Nephron (organoid): Measurements from ENCODE around the gene PRDM16.

ENCODE experiments used
- H3K27ac Mint-ChIP-seq, 3 experiments: 2 replicates each; pipeline ENCODE4 v1.8.0; 2020; ENCODE audit warnings: mixed read lengths in 3 of 3, mild to moderate bottlenecking in 2 of 3, moderate library complexity in 1 of 3
- H3K27me3 Mint-ChIP-seq: 2 replicates; pipeline ENCODE4 v1.8.0; 2021; ENCODE audit warnings: low read depth, mild to moderate bottlenecking, moderate library complexity, mixed read lengths
- H3K36me3 Mint-ChIP-seq: 2 replicates; pipeline ENCODE4 v1.8.0; 2020; ENCODE audit warnings: low read depth, mixed read lengths
- H3K4me1 Mint-ChIP-seq: 2 replicates; pipeline ENCODE4 v1.8.0; 2020; ENCODE audit warnings: mixed read lengths
- H3K4me3 Mint-ChIP-seq, 3 experiments: 2 replicates each; pipeline ENCODE4 v1.8.0; 2020; ENCODE audit warnings: mild to moderate bottlenecking in 3 of 3, mixed read lengths in 3 of 3, moderate library complexity in 2 of 3
- H3K9me3 Mint-ChIP-seq: 2 replicates; pipeline ENCODE4 v1.8.0; 2020; ENCODE audit warnings: mixed read lengths
- TF ChIP-seq, protein P1 (sequence below), 3 experiments: fragments of 200-600 bp; sonication (generic); IDR thresholded peaks; one replicate each; pipeline ENCODE4 v1.5.0; 2021; ENCODE audit warnings: antibody characterized with exemption in 3 of 3; ENCODE audit not compliant: unreplicated experiment in 3 of 3

PRDM16 gene

DNA sequence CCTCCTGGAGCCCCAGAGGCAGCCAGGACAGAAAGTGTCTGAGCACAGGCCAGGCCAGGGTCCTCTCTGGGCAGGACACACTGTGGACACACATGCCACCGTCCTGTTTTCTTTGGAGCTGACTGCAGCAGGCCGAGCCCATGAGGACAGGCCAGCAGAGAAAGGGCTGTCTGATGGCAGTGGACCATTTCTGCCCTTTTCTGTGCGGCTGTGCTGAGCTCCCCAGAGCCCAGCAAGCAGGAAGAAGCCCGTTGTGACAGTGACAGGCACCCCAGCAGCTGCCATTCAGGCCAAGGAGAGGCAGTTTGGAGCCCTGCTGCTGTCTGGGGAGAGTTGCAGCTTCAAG, 269.7 kb downstream of the PRDM16 start:
- H3K27ac Mint-ChIP-seq = no peak overlapping the region
- H3K4me1 Mint-ChIP-seq = peaks cover 5% of the 10 kb centered on the region
- peaks cover 15% of the 10 kb centered on the region for H3K9me3 Mint-ChIP-seq

DNA sequence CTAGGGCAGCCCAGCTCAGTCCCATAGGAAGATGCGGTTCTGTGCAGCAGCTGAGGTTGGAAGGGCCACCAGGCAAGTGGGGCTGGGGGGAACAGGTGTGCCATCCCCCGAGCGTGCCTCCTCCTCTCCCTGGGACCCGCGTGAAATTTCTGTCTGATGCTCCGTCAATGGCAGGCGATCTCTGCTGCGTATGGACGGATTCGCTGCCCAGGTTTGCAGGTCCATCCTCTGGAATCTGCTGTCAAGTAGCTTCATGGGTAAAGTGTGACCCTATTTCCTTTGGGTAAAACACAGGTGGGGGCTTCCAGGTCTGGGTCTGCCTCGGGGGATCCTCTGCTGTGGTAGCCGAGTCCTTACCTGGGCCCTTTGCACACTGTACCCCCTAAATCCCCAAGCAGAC, 270.9 kb downstream of the PRDM16 start:
- Mint-ChIP-seq H3K27ac (no peak overlapping the region), H3K27me3 (peaks cover 26% of the 10 kb centered on the region), H3K9me3 (peaks cover 26% of the 10 kb centered on the region), H3K4me1 (no peaks in the 10 kb centered on the region), H3K36me3 (peaks cover 15% of the 10 kb centered on the region), H3K4me3 (no peak overlapping the region)
- TF ChIP-seq, protein P1, sequence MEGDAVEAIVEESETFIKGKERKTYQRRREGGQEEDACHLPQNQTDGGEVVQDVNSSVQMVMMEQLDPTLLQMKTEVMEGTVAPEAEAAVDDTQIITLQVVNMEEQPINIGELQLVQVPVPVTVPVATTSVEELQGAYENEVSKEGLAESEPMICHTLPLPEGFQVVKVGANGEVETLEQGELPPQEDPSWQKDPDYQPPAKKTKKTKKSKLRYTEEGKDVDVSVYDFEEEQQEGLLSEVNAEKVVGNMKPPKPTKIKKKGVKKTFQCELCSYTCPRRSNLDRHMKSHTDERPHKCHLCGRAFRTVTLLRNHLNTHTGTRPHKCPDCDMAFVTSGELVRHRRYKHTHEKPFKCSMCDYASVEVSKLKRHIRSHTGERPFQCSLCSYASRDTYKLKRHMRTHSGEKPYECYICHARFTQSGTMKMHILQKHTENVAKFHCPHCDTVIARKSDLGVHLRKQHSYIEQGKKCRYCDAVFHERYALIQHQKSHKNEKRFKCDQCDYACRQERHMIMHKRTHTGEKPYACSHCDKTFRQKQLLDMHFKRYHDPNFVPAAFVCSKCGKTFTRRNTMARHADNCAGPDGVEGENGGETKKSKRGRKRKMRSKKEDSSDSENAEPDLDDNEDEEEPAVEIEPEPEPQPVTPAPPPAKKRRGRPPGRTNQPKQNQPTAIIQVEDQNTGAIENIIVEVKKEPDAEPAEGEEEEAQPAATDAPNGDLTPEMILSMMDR (IDR thresholded peaks at IDR 0.05; ENCODE audit: unreplicated experiment in 3 of 3) = no peak

More for the DNA sequence above, 269.7 kb downstream of the PRDM16 start:
- peaks cover 5% of the 10 kb centered on the region for H3K36me3 Mint-ChIP-seq
- TF ChIP-seq, protein P1 (IDR thresholded peaks at IDR 0.05; ENCODE audit: unreplicated experiment in 3 of 3) = no peak
- H3K27me3 Mint-ChIP-seq = peaks cover 29% of the 10 kb centered on the region
- H3K4me3 Mint-ChIP-seq = no peak overlapping the region

DNA sequence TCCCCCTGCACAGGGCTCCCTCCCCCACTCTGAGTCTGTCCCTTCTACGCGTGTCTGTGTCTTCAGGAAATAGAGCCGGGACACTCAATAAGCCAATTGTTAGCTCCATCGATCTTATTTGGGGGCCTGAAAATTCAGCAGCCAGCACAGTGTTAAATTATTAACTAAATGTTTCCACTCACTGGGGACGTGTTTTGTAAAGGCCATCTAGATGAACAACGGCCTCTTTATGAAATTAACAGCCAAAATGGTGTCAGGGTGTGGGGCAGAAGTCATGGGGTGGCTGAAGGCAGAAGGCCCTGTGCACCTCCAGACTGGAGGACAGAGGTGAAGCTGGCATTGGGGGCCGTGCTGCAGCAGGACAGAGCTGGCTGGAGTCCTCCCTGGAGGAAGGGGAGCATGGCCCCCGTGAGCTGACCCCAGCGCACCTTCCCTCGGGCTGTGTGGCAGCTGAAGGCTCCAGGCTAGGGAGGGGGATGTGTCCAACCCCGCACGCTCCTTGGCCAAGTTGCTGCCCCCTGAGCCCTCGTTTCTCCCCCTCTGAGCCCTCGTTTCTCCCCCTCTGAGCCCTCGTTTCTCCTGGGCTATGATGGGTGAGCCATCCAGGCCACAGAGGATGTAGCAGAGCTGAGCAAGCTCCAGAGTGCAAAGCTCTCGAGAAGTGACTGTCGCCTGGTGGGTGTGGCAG, 271.7 kb downstream of the PRDM16 start:
- H3K27ac Mint-ChIP-seq = peak overlapping the region in 1 of 3 experiments; percentile 52
- peaks cover 25% of the 10 kb centered on the region for H3K27me3 Mint-ChIP-seq
- H3K9me3 Mint-ChIP-seq = peaks cover 31% of the 10 kb centered on the region
- TF ChIP-seq, protein P1 (IDR thresholded peaks at IDR 0.05; ENCODE audit: unreplicated experiment in 3 of 3) = no peak
- no peaks in the 10 kb centered on the region for H3K4me1 Mint-ChIP-seq
- no peak overlapping the region for H3K4me3 Mint-ChIP-seq
- H3K36me3 Mint-ChIP-seq = peaks cover 15% of the 10 kb centered on the region

DNA sequence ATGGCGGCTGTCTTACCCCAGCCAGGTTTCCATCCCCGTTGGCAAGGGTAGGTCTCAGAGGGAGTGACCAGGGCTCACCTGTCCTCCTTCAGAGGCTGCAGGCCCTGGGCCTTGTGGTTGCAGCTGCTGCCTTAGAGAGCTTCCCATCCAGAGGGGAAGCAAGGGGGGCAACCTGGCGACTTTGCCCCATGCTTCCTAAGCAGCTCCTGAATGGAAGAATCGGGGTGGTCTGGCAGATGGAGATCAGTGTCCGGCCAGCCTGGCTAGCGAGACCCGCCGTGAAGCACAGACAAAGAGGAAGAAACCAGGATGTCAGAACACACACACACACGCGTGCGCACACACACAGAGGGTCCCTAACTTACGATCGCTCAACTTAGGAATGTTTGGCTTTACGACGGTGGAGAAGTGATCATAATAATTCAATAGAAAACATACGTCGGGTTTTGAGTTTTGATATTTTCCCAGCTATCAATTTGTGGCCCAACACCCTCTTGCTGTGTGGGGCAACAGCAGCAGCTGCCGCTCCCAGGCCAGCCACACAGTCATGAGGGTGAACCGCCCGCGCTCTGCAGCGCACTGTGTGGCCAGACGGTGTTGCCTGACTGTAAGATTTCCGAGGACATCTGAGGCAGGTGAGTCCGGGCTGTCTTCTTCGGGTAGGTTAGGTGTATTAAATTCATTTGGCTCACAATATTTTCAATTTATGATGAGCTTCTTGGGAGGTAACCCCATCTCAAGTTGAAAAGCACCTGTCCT, 272.4 kb downstream of the PRDM16 start:
- H3K36me3 Mint-ChIP-seq = peaks cover 15% of the 10 kb centered on the region

DNA sequence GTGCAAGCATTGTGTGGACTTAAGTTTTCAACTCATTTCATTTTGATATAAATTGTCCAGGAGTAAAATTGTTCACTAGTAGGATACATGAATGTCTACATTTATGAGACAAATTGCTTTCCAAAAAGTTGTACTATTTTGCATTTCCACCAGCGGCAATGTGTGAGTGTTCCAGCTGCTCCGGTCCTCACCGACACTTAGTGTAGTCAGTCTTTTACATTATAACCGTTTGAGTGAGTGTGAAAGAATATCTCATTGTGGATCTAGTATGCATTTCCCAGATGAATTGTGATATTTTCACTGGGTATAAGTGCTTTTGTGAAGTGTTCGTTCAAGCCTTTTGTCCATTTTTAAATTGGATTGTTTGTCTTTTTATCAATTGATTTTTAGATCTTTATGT, 274.0 kb downstream of the PRDM16 start:
- Mint-ChIP-seq H3K27me3 (peaks cover 34% of the 10 kb centered on the region), H3K27ac (no peak overlapping the region), H3K36me3 (peaks cover 15% of the 10 kb centered on the region), H3K4me3 (no peak overlapping the region), H3K9me3 (peaks cover 31% of the 10 kb centered on the region), H3K4me1 (no peaks in the 10 kb centered on the region)
- TF ChIP-seq, protein P1 (IDR thresholded peaks at IDR 0.05; ENCODE audit: unreplicated experiment in 3 of 3) = no peak

More for the DNA sequence above, 272.4 kb downstream of the PRDM16 start:
- no peak overlapping the region for H3K4me3 Mint-ChIP-seq
- H3K4me1 Mint-ChIP-seq = no peaks in the 10 kb centered on the region
- peaks cover 31% of the 10 kb centered on the region for H3K9me3 Mint-ChIP-seq
- H3K27me3 Mint-ChIP-seq = peaks cover 28% of the 10 kb centered on the region
- TF ChIP-seq, protein P1 (IDR thresholded peaks at IDR 0.05; ENCODE audit: unreplicated experiment in 3 of 3) = no peak
- H3K27ac Mint-ChIP-seq = no peak overlapping the region
